ENCODE results near the gene LTN1. TPM values are rescaled to one million over a fixed set of nuclear protein-coding genes. Genes with fewer than 3 reads are reported as not detected.

LTN1 gene
- total RNA-seq, 2 donors from 2014 or later: 32.5 to 43.1 TPM

- no peaks in the 10 kb centered on the region for H3K9me3 Mint-ChIP-seq
- H3K27me3 Mint-ChIP-seq: no peaks in the 10 kb centered on the region
- ATAC-seq (no peak), DNase-seq (ENCODE audit: low spot score) (no peak)
- H3K27ac Mint-ChIP-seq: no peak overlapping the region
- H3K4me1 Mint-ChIP-seq (ENCODE audit: low read depth in 2 of 2): no peaks in the 10 kb centered on the region
- no peak overlapping the region for H3K4me3 Mint-ChIP-seq
- peaks cover 22% of the 10 kb centered on the region for H3K36me3 Mint-ChIP-seq
These were observed 28.8 kb downstream of the LTN1 start for GRCh38 chr21:28963831-28964230.

GRCh38 chr21:28962465-28962864 is 30.2 kb downstream of the LTN1 start:
- no peak overlapping the region for H3K27ac Mint-ChIP-seq
- ATAC-seq: no peak
- no peak for DNase-seq (ENCODE audit: low spot score)
- H3K9me3 Mint-ChIP-seq: no peaks in the 10 kb centered on the region
- no peak overlapping the region for H3K4me3 Mint-ChIP-seq
- peaks cover 31% of the 10 kb centered on the region for H3K36me3 Mint-ChIP-seq
- H3K4me1 Mint-ChIP-seq (ENCODE audit: low read depth in 2 of 2): no peaks in the 10 kb centered on the region
- no peaks in the 10 kb centered on the region for H3K27me3 Mint-ChIP-seq

GRCh38 chr21:28961927-28962326 is 30.8 kb downstream of the LTN1 start:
- H3K9me3 Mint-ChIP-seq: no peaks in the 10 kb centered on the region
- H3K27me3 Mint-ChIP-seq: no peaks in the 10 kb centered on the region
- H3K4me1 Mint-ChIP-seq (ENCODE audit: low read depth in 2 of 2): no peaks in the 10 kb centered on the region
- DNase-seq (ENCODE audit: low spot score): no peak
- H3K4me3 Mint-ChIP-seq: no peak overlapping the region
- H3K36me3 Mint-ChIP-seq: peaks cover 35% of the 10 kb centered on the region
- H3K27ac Mint-ChIP-seq: no peak overlapping the region
- ATAC-seq: no peak

- no peak overlapping the region for H3K27ac Mint-ChIP-seq
- DNase-seq (ENCODE audit: low spot score) (no peak), ATAC-seq (no peak)
- H3K27me3 Mint-ChIP-seq: no peaks in the 10 kb centered on the region
- peaks cover 34% of the 10 kb centered on the region for H3K36me3 Mint-ChIP-seq
- H3K4me1 Mint-ChIP-seq (ENCODE audit: low read depth in 2 of 2): peaks cover 0 to 3% of the 10 kb centered on the region in 2 donors
- H3K4me3 Mint-ChIP-seq: no peak overlapping the region
- no peaks in the 10 kb centered on the region for H3K9me3 Mint-ChIP-seq
These were observed 32.4 kb downstream of the LTN1 start for GRCh38 chr21:28960245-28960644.

GRCh38 chr21:28959367-28960099 is 33.1 kb downstream of the LTN1 start:
- DNase-seq (ENCODE audit: low spot score): no peak
- Mint-ChIP-seq H3K27me3 (no peaks in the 10 kb centered on the region), H3K36me3 (peaks cover 39% of the 10 kb centered on the region), H3K4me1 (ENCODE audit: low read depth in 2 of 2) (peaks cover 4 to 6% of the 10 kb centered on the region in 2 donors), H3K27ac (no peak overlapping the region), H3K9me3 (no peaks in the 10 kb centered on the region), H3K4me3 (no peak overlapping the region)
- ATAC-seq: no peak

GRCh38 chr21:28953247-28953646 is 39.4 kb downstream of the LTN1 start:
- no peak for DNase-seq (ENCODE audit: low spot score)
- H3K4me3 Mint-ChIP-seq: no peak overlapping the region
- no peaks in the 10 kb centered on the region for H3K27me3 Mint-ChIP-seq
- peaks cover 9 to 10% of the 10 kb centered on the region in 2 donors for H3K4me1 Mint-ChIP-seq (ENCODE audit: low read depth in 2 of 2)
- peaks cover 38% of the 10 kb centered on the region for H3K36me3 Mint-ChIP-seq
- no peak overlapping the region for H3K27ac Mint-ChIP-seq
- H3K9me3 Mint-ChIP-seq: no peaks in the 10 kb centered on the region
- no peak for ATAC-seq

- Mint-ChIP-seq H3K4me1 (ENCODE audit: low read depth in 2 of 2) (peaks cover 9 to 10% of the 10 kb centered on the region in 2 donors), H3K27me3 (no peaks in the 10 kb centered on the region), H3K4me3 (no peak overlapping the region), H3K36me3 (peaks cover 36% of the 10 kb centered on the region), H3K9me3 (no peaks in the 10 kb centered on the region), H3K27ac (no peak overlapping the region)
- ATAC-seq: no peak
- DNase-seq (ENCODE audit: low spot score): no peak
These were observed 40.0 kb downstream of the LTN1 start for GRCh38 chr21:28952686-28953085.

GRCh38 chr21:28949318-28949717 is 43.4 kb downstream of the LTN1 start:
- Mint-ChIP-seq H3K4me1 (ENCODE audit: low read depth in 2 of 2) (peaks cover 2 to 5% of the 10 kb centered on the region in 2 donors), H3K27ac (no peak overlapping the region), H3K36me3 (peaks cover 20% of the 10 kb centered on the region), H3K4me3 (peak overlapping the region; percentile 3), H3K9me3 (no peaks in the 10 kb centered on the region), H3K27me3 (no peaks in the 10 kb centered on the region)
- DNase-seq (ENCODE audit: low spot score) (no peak), ATAC-seq (peak in 1 of 2 donors; percentile 85)

GRCh38 chr21:28944296-28944695 is 48.4 kb downstream of the LTN1 start:
- Mint-ChIP-seq H3K4me3 (no peak overlapping the region), H3K4me1 (ENCODE audit: low read depth in 2 of 2) (peaks cover 3 to 16% of the 10 kb centered on the region in 2 donors), H3K36me3 (peaks cover 27% of the 10 kb centered on the region), H3K27me3 (no peaks in the 10 kb centered on the region), H3K27ac (peak overlapping the region; percentile 54 to 56), H3K9me3 (no peaks in the 10 kb centered on the region)
- ATAC-seq: no peak
- DNase-seq (ENCODE audit: low spot score): no peak

GRCh38 chr21:28943631-28944030 is 49.0 kb downstream of the LTN1 start:
- no peak for DNase-seq (ENCODE audit: low spot score)
- Mint-ChIP-seq H3K4me3 (peak overlapping the region; percentile 30), H3K9me3 (no peaks in the 10 kb centered on the region), H3K4me1 (ENCODE audit: low read depth in 2 of 2) (peaks cover 6 to 14% of the 10 kb centered on the region in 2 donors), H3K27me3 (no peaks in the 10 kb centered on the region), H3K36me3 (peaks cover 26% of the 10 kb centered on the region), H3K27ac (peak overlapping the region; percentile 54 to 56)
- peak in 1 of 2 donors; percentile 73 for ATAC-seq

- H3K36me3 Mint-ChIP-seq: peaks cover 51% of the 10 kb centered on the region
- H3K27me3 Mint-ChIP-seq: no peaks in the 10 kb centered on the region
- no peak overlapping the region for H3K4me3 Mint-ChIP-seq
- no peaks in the 10 kb centered on the region for H3K9me3 Mint-ChIP-seq
- peak overlapping the region in 1 of 2 donors; percentile 47 for H3K27ac Mint-ChIP-seq
- peaks cover 12 to 14% of the 10 kb centered on the region in 2 donors for H3K4me1 Mint-ChIP-seq (ENCODE audit: low read depth in 2 of 2)
- DNase-seq (ENCODE audit: low spot score) (no peak), ATAC-seq (no peak)
These were observed 54.0 kb downstream of the LTN1 start for GRCh38 chr21:28938726-28939125.

- Mint-ChIP-seq H3K27ac (no peak overlapping the region), H3K4me3 (no peak overlapping the region), H3K4me1 (ENCODE audit: low read depth in 2 of 2) (peaks cover 12 to 13% of the 10 kb centered on the region in 2 donors), H3K27me3 (no peaks in the 10 kb centered on the region), H3K36me3 (peaks cover 57% of the 10 kb centered on the region), H3K9me3 (no peaks in the 10 kb centered on the region)
- DNase-seq (ENCODE audit: low spot score) (no peak), ATAC-seq (no peak)
These were observed 54.9 kb downstream of the LTN1 start for GRCh38 chr21:28937737-28938136.

- ATAC-seq: no peak
- no peaks in the 10 kb centered on the region for H3K9me3 Mint-ChIP-seq
- no peak for DNase-seq (ENCODE audit: low spot score)
- peaks cover 3 to 14% of the 10 kb centered on the region in 2 donors for H3K4me1 Mint-ChIP-seq (ENCODE audit: low read depth in 2 of 2)
- peaks cover 48% of the 10 kb centered on the region for H3K36me3 Mint-ChIP-seq
- no peak overlapping the region for H3K27ac Mint-ChIP-seq
- no peak overlapping the region for H3K4me3 Mint-ChIP-seq
- no peaks in the 10 kb centered on the region for H3K27me3 Mint-ChIP-seq
These were observed 56.0 kb downstream of the LTN1 start for GRCh38 chr21:28936721-28937120.

GRCh38 chr21:28936036-28936435 is 56.6 kb downstream of the LTN1 start:
- Mint-ChIP-seq H3K36me3 (peaks cover 48% of the 10 kb centered on the region), H3K27ac (no peak overlapping the region), H3K4me3 (no peak overlapping the region), H3K4me1 (ENCODE audit: low read depth in 2 of 2) (peaks cover 3 to 14% of the 10 kb centered on the region in 2 donors), H3K27me3 (no peaks in the 10 kb centered on the region), H3K9me3 (no peaks in the 10 kb centered on the region)
- no peak for ATAC-seq
- no peak for DNase-seq (ENCODE audit: low spot score)

- Mint-ChIP-seq H3K9me3 (no peaks in the 10 kb centered on the region), H3K36me3 (peaks cover 29% of the 10 kb centered on the region), H3K4me3 (no peak overlapping the region), H3K4me1 (ENCODE audit: low read depth in 2 of 2) (peaks cover 0 to 8% of the 10 kb centered on the region in 2 donors), H3K27me3 (no peaks in the 10 kb centered on the region), H3K27ac (peak overlapping the region in 1 of 2 donors; percentile 0)
- ATAC-seq: no peak
- no peak for DNase-seq (ENCODE audit: low spot score)
These were observed 60.0 kb downstream of the LTN1 start for GRCh38 chr21:28932717-28933116.

Measured in natural killer cell treated with Interleukin-12 subunit alpha and Interleukin-12 subunit beta and Interleukin-15 and Interleukin-18, amount 100 ng/mL, for 72 hours (primary cell).